ENCODE results near the gene CDIPT.
"Not testable (repeated sequence)": the region's sequence is repeated elsewhere in the genome, so short reads cannot be mapped to it uniquely, and the experiment has no call there.

The CDIPT gene

DNA sequence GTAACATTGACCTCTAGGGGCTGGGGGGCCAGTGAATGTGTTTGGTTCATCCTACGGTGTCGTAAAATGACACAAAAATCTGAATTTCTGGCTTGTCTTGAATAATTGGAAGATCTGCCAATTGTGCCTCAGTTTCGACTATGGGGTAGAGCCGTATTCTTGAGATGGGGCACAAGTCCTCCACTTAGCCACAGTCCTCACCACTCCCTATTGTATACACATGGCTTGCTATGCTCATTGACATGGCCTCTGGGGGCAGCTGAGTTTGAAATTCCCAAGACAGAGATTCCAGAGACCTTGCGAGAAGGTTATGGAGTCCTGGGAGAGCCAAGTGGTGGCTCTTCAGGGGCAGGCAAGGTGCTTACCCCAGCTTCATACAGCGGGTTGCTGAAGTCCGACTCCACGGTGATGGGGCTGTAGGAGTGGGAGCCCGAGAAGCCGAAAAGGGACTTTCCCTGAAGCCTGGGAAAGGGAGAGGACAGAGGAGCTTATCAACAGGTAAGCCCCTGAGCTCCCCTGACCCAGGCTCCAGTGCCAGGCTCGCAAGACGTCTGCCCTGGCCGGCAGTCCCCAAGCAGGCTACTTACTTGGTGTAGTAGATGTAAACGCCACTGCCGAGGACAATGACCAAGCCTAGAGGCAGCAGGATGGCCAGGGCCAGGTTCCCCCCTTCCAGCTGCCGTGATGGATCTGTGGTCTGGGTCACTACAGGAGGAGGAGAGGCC is 9.0 kb upstream of the CDIPT start:
- peaks cover 4% of the 10 kb centered on the region for H3K4me1 ChIP-seq (ENCODE audit: low read length)
- H3K4me3 ChIP-seq (ENCODE audit: low read length): no peak overlapping the region
- no peak overlapping the region for H3K4me2 ChIP-seq (ENCODE audit: low read length)
- H3K27ac ChIP-seq (ENCODE audit: low read length): no peak overlapping the region
- no peaks in the 10 kb centered on the region for H4K20me1 ChIP-seq (ENCODE audit: insufficient read depth, low read length)
- no peaks in the 10 kb centered on the region for H3K79me2 ChIP-seq (ENCODE audit: low read length)
- H3K9ac ChIP-seq (ENCODE audit: low read length): no peak overlapping the region
- no peaks in the 10 kb centered on the region for H3K36me3 ChIP-seq (replicated peaks; ENCODE audit: low read depth, low read length)
- no peak overlapping the region for H2AFZ ChIP-seq (ENCODE audit: low read depth, low read length)
- no peaks in the 10 kb centered on the region for H3K27me3 ChIP-seq (ENCODE audit: low read depth, low read length)
- TF ChIP-seq EZH2phosphoT487 (IDR thresholded peaks at IDR 0.05; ENCODE audit: low read depth): no peak
- TF ChIP-seq, protein P1, sequence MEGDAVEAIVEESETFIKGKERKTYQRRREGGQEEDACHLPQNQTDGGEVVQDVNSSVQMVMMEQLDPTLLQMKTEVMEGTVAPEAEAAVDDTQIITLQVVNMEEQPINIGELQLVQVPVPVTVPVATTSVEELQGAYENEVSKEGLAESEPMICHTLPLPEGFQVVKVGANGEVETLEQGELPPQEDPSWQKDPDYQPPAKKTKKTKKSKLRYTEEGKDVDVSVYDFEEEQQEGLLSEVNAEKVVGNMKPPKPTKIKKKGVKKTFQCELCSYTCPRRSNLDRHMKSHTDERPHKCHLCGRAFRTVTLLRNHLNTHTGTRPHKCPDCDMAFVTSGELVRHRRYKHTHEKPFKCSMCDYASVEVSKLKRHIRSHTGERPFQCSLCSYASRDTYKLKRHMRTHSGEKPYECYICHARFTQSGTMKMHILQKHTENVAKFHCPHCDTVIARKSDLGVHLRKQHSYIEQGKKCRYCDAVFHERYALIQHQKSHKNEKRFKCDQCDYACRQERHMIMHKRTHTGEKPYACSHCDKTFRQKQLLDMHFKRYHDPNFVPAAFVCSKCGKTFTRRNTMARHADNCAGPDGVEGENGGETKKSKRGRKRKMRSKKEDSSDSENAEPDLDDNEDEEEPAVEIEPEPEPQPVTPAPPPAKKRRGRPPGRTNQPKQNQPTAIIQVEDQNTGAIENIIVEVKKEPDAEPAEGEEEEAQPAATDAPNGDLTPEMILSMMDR (IDR thresholded peaks at IDR 0.05; ENCODE audit: low read depth, low read length): no peak
- H3K9me3 ChIP-seq (ENCODE audit: insufficient read depth, low read length): no peaks in the 10 kb centered on the region

DNA sequence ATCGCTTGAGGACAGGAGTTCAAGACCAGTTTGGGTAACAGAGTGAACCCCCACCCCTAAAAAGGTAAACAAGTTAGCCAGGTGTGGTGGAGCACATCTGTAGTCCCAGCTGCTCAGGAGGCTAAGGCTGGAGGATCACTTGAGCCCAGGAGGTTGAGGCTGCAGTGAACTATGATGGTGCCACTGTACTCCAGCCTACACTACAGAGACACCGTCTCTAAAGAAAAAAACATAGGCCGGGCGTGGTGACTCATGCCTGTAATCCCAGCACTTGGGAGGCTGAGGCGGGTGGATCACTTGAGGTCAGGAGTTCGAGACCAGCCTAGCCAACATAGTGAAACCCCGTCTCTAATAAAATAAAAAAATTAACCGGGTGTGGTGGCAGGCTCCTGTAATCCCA is 6.0 kb upstream of the CDIPT start:
- not testable (repeated sequence) for H3K4me3 ChIP-seq (ENCODE audit: low read length); H3K9ac ChIP-seq (ENCODE audit: low read length); H3K79me2 ChIP-seq (ENCODE audit: low read length); H4K20me1 ChIP-seq (ENCODE audit: insufficient read depth, low read length); H3K9me3 ChIP-seq (ENCODE audit: insufficient read depth, low read length); H3K4me2 ChIP-seq (ENCODE audit: low read length); H2AFZ ChIP-seq (ENCODE audit: low read depth, low read length); H3K4me1 ChIP-seq (ENCODE audit: low read length); H3K27ac ChIP-seq (ENCODE audit: low read length); H3K36me3 ChIP-seq (replicated peaks; ENCODE audit: low read depth, low read length); H3K27me3 ChIP-seq (ENCODE audit: low read depth, low read length)

DNA sequence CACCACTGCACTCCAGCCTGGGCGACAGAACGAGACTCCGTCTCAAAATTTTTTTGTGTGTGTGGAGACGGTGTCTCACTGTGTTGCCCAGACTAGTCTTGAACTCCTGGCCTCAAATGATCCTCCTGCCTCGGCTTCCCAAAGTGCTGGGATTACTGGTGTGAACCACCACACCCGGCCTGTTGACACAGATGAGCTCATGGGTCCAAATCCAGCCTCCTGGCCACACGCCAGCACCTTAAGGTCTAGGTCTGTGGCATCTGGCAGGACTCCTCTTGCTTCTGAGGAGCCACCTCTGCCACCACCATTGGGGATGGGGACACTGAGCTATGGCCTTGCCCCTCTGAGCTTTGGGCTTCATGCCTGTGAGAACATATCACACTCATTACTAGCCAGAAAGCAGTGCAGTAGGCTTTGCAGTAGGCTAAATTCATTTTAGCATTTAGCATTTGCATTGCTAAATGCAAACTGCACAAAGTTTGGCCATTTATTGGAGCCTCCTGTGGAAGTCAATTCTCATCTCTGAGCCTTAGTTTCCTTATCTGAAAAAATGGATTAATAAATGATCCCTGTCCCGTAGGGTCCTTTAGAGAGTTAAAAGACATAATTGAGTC is 5.5 kb upstream of the CDIPT start:
- no peaks in the 10 kb centered on the region for H3K27me3 ChIP-seq (ENCODE audit: low read depth, low read length)
- H3K4me3 ChIP-seq (ENCODE audit: low read length): no peak overlapping the region
- H3K9ac ChIP-seq (ENCODE audit: low read length): no peak overlapping the region
- H3K36me3 ChIP-seq (replicated peaks; ENCODE audit: low read depth, low read length): no peaks in the 10 kb centered on the region
- no peak overlapping the region for H3K27ac ChIP-seq (ENCODE audit: low read length)
- H3K9me3 ChIP-seq (ENCODE audit: insufficient read depth, low read length): no peaks in the 10 kb centered on the region
- H2AFZ ChIP-seq (ENCODE audit: low read depth, low read length): no peak overlapping the region
- no peak overlapping the region for H3K4me2 ChIP-seq (ENCODE audit: low read length)
- H4K20me1 ChIP-seq (ENCODE audit: insufficient read depth, low read length): no peaks in the 10 kb centered on the region
- no peaks in the 10 kb centered on the region for H3K79me2 ChIP-seq (ENCODE audit: low read length)
- peaks cover 3% of the 10 kb centered on the region; the same call in 1 of the 2 replicates for H3K4me1 ChIP-seq (ENCODE audit: low read length)
- TF ChIP-seq, protein P1 (IDR thresholded peaks at IDR 0.05; ENCODE audit: low read depth, low read length): no peak
- TF ChIP-seq EZH2phosphoT487 (IDR thresholded peaks at IDR 0.05; ENCODE audit: low read depth): no peak

DNA sequence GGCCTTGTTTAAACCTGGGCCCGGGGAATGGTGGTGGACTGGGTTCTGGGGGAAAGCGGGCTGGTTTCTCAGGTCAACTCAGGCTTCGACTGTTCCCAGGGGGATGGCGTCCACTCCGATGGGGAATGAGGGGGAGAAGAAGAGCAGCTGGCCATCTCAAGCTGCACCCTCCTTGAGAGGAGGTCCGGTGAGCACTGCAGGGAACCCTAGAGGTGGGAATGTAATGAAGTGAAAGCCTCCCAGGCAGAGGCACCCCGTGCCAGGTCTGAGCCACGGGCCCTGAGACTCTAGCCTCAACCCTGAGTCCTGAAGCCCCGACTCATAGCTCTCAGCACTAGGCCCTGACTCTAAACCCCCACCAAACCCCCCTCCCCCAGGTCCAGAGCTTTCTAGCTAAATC is 1.2 kb upstream of the CDIPT start:
- H2AFZ ChIP-seq (ENCODE audit: low read depth, low read length): no peak overlapping the region
- H3K4me2 ChIP-seq (ENCODE audit: low read length): peak overlapping the region; percentile 98; the same call in 1 of the 2 replicates

More for the DNA sequence above, 1.2 kb upstream of the CDIPT start:
- Histone ChIP-seq H3K9ac (ENCODE audit: low read length) (no peak overlapping the region), H3K4me3 (ENCODE audit: low read length) (no peak overlapping the region), H3K4me1 (ENCODE audit: low read length) (peaks cover 9% of the 10 kb centered on the region), H3K36me3 (replicated peaks; ENCODE audit: low read depth, low read length) (no peaks in the 10 kb centered on the region), H3K27ac (ENCODE audit: low read length) (no peak overlapping the region), H3K27me3 (ENCODE audit: low read depth, low read length) (no peaks in the 10 kb centered on the region), H3K79me2 (ENCODE audit: low read length) (peaks cover 10% of the 10 kb centered on the region), H4K20me1 (ENCODE audit: insufficient read depth, low read length) (no peaks in the 10 kb centered on the region), H3K9me3 (ENCODE audit: insufficient read depth, low read length) (no peaks in the 10 kb centered on the region)
- TF ChIP-seq EZH2phosphoT487 (IDR thresholded peaks at IDR 0.05; ENCODE audit: low read depth): no peak
- TF ChIP-seq, protein P1 (IDR thresholded peaks at IDR 0.05; ENCODE audit: low read depth, low read length): no peak
